ENCODE results near the gene DNAJC8. TPM values are rescaled to one million over a fixed set of nuclear protein-coding genes. Genes with fewer than 3 reads are reported as not detected.

Gene DNAJC8
- total RNA-seq, 4 donors from 2014 or later = 77.7 to 83.1 (median 79.9) TPM

GRCh38 chr1:28259934-28260802 is 27.3 kb upstream of the DNAJC8 start:
- peak in 1 of 2 donors; percentile 53 for DNase-seq (ENCODE audit: low spot score in 2 of 2)
- peak overlapping the region; percentile 74 to 92 (median 90) for H3K27ac ChIP-seq
- H3K4me3 ChIP-seq = peak overlapping the region; percentile 68 to 100 (median 94)
- 1 to 3% methylated on average over 38 to 45 of the region's 66 CpGs for WGBS, 2 donors
- H3K9me3 ChIP-seq = no peaks in the 10 kb centered on the region
- TF ChIP-seq POLR2A (IDR thresholded peaks at IDR 0.05) = no peak
- no peak for TF ChIP-seq EP300 (IDR thresholded peaks at IDR 0.05)
- TF ChIP-seq, protein P1, sequence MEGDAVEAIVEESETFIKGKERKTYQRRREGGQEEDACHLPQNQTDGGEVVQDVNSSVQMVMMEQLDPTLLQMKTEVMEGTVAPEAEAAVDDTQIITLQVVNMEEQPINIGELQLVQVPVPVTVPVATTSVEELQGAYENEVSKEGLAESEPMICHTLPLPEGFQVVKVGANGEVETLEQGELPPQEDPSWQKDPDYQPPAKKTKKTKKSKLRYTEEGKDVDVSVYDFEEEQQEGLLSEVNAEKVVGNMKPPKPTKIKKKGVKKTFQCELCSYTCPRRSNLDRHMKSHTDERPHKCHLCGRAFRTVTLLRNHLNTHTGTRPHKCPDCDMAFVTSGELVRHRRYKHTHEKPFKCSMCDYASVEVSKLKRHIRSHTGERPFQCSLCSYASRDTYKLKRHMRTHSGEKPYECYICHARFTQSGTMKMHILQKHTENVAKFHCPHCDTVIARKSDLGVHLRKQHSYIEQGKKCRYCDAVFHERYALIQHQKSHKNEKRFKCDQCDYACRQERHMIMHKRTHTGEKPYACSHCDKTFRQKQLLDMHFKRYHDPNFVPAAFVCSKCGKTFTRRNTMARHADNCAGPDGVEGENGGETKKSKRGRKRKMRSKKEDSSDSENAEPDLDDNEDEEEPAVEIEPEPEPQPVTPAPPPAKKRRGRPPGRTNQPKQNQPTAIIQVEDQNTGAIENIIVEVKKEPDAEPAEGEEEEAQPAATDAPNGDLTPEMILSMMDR (IDR thresholded peaks at IDR 0.05) = no peak
- no peaks in the 10 kb centered on the region for H3K36me3 ChIP-seq
- H3K4me1 ChIP-seq = peaks cover 0 to 28% (median 16%) of the 10 kb centered on the region in 4 donors
- H3K27me3 ChIP-seq = no peaks in the 10 kb centered on the region

DNA sequence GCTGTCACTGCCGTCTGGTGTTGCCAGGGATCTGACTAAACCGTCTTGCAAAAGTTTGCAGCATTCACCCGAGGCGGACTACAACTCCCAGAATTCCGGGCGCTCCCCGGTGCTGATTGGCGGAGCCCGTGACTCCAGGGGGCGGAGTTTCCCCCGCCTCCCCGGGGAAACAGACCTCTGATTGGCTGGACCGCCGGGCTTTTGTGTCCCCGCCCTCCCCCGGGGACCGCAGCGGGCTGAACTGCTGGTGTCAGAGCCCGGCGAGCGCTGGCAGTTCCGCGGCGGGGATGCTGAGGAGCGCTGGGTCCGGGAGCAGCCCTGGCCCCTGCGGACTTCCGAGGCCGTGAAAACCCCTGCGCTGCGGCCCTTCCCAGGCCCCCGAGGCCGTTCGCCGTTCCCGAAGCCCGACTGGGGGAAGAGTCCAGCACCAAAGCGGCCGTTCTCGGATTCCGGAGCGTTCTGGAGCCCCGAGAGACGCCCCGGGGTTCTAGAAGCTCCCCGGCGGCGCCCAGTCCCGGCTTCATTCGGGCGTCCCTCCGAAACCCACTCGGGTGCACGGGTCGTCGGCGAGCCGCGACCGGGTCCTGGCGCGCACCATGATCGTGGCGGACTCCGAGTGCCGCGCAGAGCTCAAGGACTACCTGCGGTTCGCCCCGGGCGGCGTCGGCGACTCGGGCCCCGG is 26.6 kb upstream of the DNAJC8 start, which contains the start of gene SESN2:
TSS of gene SESN2 (plus strand) at position 267 of the 682 bp plus-strand sequence. CDS start at position 597, 330 bp downstream.
- peak; percentile 99 to 100 for DNase-seq (ENCODE audit: low spot score in 2 of 2)
- peak within 1 kb of the TSS; percentile 68 to 100 (median 94) for H3K4me3 ChIP-seq
- no peaks in the 10 kb centered on the region for H3K36me3 ChIP-seq
- peaks cover 0 to 28% (median 16%) of the 10 kb centered on the region in 4 donors for H3K4me1 ChIP-seq
- TF ChIP-seq POLR2A (IDR thresholded peaks at IDR 0.05) (peak; percentile 93 to 99), EP300 (IDR thresholded peaks at IDR 0.05) (peak; percentile 68 to 98)
- TF ChIP-seq, protein P1 (IDR thresholded peaks at IDR 0.05) = peak in 2 of 5 experiments; percentile 11 to 42
- H3K9me3 ChIP-seq = no peaks in the 10 kb centered on the region
- H3K27me3 ChIP-seq = no peaks in the 10 kb centered on the region
- H3K27ac ChIP-seq = peak within 1 kb of the TSS; percentile 74 to 92 (median 90)
- 0% methylated on average over 18 to 68 of the region's 76 CpGs for WGBS, 2 donors

GRCh38 chr1:28258628-28259251 is 25.9 kb upstream of the DNAJC8 start:
- DNase-seq (ENCODE audit: low spot score in 2 of 2) = no peak
- H3K27me3 ChIP-seq = no peaks in the 10 kb centered on the region
- TF ChIP-seq POLR2A (IDR thresholded peaks at IDR 0.05) = no peak
- TF ChIP-seq, protein P1 (IDR thresholded peaks at IDR 0.05) = no peak
- no peak for TF ChIP-seq EP300 (IDR thresholded peaks at IDR 0.05)
- H3K4me3 ChIP-seq = peak overlapping the region in 2 of 4 donors; percentile 68 to 94
- no peaks in the 10 kb centered on the region for H3K36me3 ChIP-seq
- peaks cover 0 to 28% (median 16%) of the 10 kb centered on the region in 4 donors for H3K4me1 ChIP-seq
- no peaks in the 10 kb centered on the region for H3K9me3 ChIP-seq
- 9% methylated on average over 12 of the region's 12 CpGs for WGBS, 2 donors
- peak overlapping the region in 3 of 4 donors; percentile 54 to 90 (median 89) for H3K27ac ChIP-seq

DNA sequence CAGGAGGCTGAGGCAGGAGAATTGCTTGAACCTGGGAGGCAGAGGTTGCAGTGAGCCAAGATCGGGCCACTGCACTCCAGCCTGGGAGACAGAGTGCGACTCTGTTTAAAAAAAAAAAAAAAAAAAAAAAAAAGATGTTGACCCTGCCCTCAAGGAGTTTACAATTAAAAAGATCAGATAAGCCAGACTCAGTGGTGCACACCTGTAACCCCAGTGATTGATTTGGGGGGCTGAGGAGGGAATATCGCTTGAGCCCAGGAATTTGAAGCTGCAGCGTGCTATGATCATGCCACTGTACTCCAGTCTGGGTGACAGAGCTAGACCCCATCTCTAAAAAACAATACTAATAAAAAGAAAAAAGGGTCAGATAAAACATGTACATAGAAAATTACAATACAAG is 24.9 kb upstream of the DNAJC8 start:
- Histone ChIP-seq H3K4me1 (peaks cover 0 to 28% (median 16%) of the 10 kb centered on the region in 4 donors), H3K27me3 (no peaks in the 10 kb centered on the region), H3K36me3 (no peaks in the 10 kb centered on the region), H3K9me3 (no peaks in the 10 kb centered on the region), H3K4me3 (no peak overlapping the region), H3K27ac (no peak overlapping the region)
- DNase-seq (ENCODE audit: low spot score in 2 of 2) = no peak
- 93 to 100% methylated on average over 4 of the region's 4 CpGs for WGBS, 2 donors
- TF ChIP-seq, protein P1 (IDR thresholded peaks at IDR 0.05) = no peak
- TF ChIP-seq POLR2A (IDR thresholded peaks at IDR 0.05) (no peak), EP300 (IDR thresholded peaks at IDR 0.05) (no peak)

All from tibial nerve (tissue), 4 donors.